CD4-positive, alpha-beta T cell treated with Interferon alpha-2 for 1 hour (primary cell): ENCODE results near the gene DESI1.
"Not testable (repeated sequence)": the region's sequence is repeated elsewhere in the genome, so short reads cannot be mapped to it uniquely, and the experiment has no call there.

Source experiments
- DNase-seq, 2 donors: peaks; one replicate each; pipeline ENCODE4 v3.0.0-alpha.2; 2020 to 2022

DESI1 gene

GRCh38 chr22:41620589-41621098 lies at the start of gene DESI1:
TSS of gene DESI1 (minus strand) at chr22:41621043. CDS start at chr22:41620839, 204 bp downstream.
- DNase-seq: no peak

DNA sequence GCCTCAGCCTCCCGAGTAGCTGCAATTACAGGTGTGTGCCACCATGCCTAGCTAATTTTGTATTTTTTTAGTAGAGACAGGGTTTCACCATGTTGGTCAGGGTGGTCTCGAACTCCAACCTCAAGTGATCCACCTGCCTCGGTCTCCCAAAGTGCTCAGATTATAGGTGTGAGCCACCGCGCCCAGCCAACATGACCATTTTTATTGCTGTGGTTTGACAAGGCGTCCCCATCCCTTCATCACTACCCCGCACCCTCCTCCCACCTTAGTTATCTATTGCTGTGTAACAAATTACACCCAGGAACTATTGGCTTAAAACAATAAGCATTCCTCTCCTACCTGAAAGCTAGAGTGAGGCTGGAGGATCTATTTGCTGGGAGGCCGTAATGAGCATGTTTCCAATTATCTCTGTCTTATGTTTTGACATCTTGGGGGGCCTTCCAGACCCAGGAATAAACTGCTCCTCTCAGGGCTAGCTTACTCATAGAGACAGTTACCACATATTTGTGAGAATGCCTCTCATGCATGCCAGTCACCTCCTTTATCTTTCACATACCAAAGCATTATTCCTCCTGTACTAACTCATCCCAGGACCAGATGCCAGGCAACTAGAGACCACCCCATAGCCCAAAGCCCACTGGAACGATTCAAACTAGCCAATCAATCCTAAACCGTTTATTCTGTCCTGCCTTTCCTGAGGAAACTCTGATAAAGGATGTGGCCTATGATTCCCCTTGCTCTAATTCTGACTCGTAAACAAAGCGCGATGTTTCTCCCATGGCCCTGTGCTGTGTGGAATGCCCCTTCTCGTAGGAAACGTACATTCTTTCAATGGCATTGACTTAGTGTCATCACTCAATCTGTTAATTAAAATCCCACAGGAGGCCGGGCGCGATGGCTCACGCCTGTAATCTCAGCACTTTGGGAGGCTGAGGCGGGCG lies 48.4 kb upstream of the DESI1 start:
- no peak for DNase-seq

- no peak for DNase-seq
These were observed 44.1 kb upstream of the DESI1 start for GRCh38 chr22:41664951-41665350.

GRCh38 chr22:41664490-41664889 lies 43.6 kb upstream of the DESI1 start:
- DNase-seq: no peak

GRCh38 chr22:41663594-41663993 lies 42.8 kb upstream of the DESI1 start:
- DNase-seq: not testable (repeated sequence)

GRCh38 chr22:41661713-41662112 lies 40.9 kb upstream of the DESI1 start:
- no peak for DNase-seq

GRCh38 chr22:41661088-41661487 lies 40.2 kb upstream of the DESI1 start:
- no peak for DNase-seq

DNA sequence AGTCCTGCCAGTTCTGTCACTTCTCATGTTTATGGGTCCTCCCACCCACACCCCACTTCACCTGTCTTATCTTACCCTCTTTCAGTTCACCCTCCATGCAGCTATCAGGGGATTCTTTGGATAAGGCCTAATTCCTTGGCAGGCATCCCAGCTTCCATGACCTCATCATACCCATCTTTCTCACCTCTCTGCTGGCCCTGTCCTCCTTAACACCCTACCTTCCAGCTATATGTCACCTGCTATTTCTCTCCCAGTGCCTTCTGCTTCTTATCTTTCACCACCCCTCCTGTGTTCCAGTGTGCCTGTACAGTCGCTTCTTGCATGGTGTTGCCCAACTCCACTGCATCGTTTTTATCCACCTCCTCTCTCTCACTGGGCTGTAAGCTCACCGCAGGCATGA lies 39.6 kb upstream of the DESI1 start:
- no peak for DNase-seq

GRCh38 chr22:41659941-41660340 lies 39.1 kb upstream of the DESI1 start:
- DNase-seq: no peak

GRCh38 chr22:41658869-41659268 lies 38.0 kb upstream of the DESI1 start:
- no peak for DNase-seq

DNA sequence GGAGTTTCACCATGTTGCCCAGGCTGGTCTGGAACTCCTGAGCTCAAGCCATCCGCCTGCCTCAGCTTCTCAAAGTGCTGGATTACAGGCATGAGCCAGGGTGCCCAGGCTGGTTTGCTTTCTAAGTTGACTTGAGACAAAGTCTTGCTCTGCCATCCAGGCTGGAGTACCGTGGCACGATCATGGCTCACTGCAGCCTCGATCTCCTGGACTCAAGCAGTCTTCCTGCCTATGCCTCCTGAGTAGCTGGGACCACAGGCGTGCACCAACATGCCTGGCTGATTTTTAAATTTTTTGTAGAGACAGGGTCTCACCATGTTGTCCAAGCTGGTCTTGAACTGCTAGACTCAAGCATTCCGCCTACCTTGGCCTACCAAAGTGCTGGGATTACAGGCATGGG lies 36.9 kb upstream of the DESI1 start:
- no peak for DNase-seq

DNA sequence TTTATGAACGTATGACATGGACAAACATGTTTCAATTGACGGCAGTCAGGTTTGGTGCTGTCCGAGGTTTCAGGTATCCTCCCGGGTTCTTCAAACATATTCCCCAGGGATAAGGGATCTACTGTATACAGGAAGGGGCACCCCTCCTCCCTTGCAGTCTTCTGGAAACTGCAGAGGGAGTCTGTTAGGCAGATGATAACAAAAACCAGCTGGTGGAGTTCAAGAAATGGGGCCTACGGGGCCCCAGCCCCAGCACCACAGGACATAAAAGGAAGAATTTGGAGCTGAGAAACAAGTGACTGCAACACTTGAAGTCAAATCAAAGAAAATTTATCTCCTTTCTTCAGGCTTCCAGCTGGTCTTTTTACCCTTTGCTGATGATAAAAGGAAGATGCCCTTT lies 35.7 kb upstream of the DESI1 start:
- DNase-seq: no peak

DNA sequence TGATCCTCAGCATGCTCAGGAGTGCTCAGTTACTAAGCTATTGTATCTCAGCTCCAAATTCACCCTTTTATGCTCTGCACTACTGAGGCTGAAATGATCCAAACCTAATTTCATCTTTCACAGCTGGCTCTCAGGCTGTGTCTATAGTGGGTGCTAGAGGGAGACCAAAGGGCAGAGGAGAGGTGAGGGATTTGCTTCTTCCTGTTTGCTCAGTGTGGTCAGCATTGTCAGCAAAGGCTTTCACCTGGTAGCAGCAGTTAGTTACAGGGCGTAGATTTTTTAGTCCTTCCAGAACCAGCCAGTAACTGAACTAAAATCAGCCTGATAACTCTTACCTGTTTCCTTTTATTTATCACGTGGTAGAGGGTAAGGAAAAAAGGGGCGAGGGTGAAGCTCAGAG lies 33.5 kb upstream of the DESI1 start:
- DNase-seq: no peak

DNA sequence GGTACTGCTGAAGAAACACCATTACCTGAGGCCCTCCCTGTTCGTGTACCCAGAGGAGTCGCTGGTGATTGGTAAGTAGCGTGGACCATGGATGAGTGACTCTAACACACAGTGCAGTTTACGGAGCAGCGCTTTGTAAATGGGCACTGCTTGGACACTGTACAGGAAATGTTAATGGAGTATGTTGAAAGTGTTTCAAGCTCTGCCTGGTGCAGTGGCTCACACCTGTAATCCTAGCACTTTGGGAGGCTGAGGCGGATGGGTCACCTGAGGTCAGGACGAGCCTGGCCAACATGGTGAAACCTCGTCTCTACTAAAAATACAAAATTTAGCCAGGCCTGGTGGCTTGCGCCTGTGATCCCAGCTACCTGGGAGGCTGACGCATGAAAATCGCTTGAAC lies 30.0 kb upstream of the DESI1 start:
- no peak for DNase-seq

GRCh38 chr22:41650229-41650628 lies 29.4 kb upstream of the DESI1 start:
- no peak for DNase-seq

- DNase-seq: no peak
These were observed 27.6 kb upstream of the DESI1 start for GRCh38 chr22:41648432-41648831.

GRCh38 chr22:41647771-41648170 lies 26.9 kb upstream of the DESI1 start:
- no peak for DNase-seq

DNA sequence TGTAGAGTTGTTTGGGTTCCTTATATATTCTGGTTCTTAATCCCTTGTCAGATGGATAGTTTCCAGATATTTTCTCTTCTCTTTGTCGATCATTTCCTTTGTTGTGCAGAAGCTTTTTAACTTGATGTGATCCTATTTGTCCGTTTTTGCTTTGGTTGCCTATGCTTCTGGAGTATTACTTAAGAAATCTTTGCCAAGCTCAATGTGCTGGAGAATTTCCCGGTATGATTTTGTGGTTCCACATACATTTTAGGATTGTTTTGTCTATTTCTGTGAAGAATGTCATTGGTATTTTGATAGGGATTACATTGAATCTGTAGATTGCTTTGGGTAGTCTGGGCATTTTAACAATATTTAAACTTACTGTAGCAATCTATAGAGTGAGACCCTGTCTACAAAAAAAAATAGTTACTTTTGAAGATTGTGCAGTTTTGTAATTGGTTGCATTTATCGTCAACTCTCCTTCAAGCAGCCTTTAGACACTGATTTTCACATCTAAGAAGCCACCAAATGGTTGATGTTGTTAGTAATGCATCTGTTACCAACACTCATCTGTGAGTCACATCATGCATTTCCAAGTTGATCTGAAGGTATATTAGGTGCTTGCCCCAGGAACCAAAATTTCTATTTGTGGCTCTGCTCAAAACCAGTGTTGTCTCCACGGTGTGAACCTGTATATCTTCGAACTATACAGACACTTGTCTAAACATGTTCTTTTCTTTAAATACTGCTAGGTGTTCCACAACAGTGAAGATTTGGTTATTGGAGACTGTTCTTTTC lies 21.7 kb upstream of the DESI1 start:
- DNase-seq: no peak

- DNase-seq: no peak
These were observed 21.0 kb upstream of the DESI1 start for GRCh38 chr22:41641854-41642253.

DNA sequence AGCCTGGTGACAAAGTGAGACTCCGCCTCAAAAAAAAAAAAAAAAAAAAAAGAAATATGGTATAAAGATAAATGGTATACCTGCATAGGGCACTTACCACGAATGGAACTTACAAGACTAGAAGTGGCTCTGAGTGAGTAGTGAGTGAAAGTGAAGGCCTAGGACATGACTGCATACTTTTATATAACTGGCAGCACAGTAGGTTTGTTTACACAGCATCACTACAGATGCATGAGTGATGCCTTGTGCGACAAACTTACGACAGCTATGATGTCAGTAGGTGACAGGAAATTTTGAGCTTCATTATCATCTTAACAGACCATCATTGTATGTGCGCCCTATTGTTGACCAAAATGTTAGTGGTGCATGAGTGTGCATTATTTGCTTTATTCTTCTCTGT lies 17.9 kb upstream of the DESI1 start:
- no peak for DNase-seq

GRCh38 chr22:41638124-41638523 lies 17.3 kb upstream of the DESI1 start:
- DNase-seq: no peak

DNA sequence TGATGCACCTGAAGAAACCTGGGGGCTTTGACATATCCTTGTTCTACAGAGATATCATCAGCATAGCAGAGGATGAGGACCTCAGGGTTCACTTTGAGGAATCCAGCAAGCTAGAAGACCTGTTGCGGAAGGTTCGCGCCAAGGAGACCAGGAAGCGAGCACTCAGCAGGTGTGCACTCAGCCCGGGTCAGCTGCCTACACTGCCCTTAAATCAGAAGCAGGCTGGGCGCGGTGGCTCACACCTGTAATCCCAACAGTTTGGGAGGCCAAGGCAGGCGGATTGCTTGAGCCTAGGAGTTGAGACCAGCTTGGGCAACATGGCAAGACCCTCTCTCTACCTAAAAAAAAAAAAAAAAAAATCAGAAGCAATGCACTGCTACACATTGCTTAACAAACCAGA lies 16.8 kb upstream of the DESI1 start:
- not testable (repeated sequence) for DNase-seq

DNA sequence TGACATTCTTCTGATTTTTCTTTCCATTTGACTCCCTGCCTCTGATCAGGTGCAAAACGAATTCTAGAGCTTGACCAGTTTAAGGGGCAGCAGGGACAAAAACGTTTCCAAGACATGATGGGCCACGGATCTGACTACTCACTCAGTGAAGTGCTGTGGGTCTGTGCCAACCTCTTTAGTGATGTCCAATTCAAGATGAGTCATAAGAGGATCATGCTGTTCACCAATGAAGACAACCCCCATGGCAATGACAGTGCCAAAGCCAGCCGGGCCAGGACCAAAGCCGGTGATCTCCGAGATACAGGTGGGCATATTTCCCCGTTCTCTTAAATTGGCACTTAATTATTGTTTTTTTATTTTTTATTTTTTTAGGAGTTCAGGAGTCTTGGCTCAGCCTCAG lies 15.6 kb upstream of the DESI1 start:
- no peak for DNase-seq

DNA sequence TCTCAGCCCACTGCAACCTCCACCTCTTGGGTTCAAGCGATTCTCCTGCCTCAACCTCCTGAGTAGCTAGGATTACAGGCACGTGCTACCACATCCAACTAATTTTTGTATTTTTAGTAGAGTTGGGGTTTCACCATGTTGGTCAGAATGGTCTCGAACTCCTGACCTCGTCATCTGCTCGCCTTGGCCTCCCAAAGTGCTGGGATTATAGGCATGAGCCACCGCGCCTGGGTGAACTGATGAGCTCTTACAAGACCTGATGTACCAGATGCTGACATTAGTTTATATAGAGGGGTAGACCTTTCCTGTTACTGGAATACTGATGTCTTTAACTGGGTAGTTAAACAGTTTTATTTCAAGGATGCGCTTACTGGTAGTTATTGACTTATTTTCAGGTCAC lies 13.8 kb upstream of the DESI1 start:
- DNase-seq: not testable (repeated sequence)
